ENCODE measurements around the gene ANGPTL7.
"Not testable (repeated sequence)": the region's sequence is repeated elsewhere in the genome, so short reads cannot be mapped to it uniquely, and the experiment has no call there.

ANGPTL7 gene

GRCh38 chr1:11178021-11179015, 10.8 kb upstream of the ANGPTL7 start:
- no peak for TF ChIP-seq CTCF (IDR thresholded peaks at IDR 0.05; ENCODE audit: borderline replicate concordance, control extremely low read depth, extremely low read depth, insufficient read depth, missing control alignments)
- DNase-seq (ENCODE audit: low spot score): no peak
- in situ Hi-C loops (cut with MboI; ENCODE audit: low sequenced_read_pairs, unreplicated experiment): no loop called here

GRCh38 chr1:11179125-11179524, 10.0 kb upstream of the ANGPTL7 start:
- in situ Hi-C loops (cut with MboI; ENCODE audit: low sequenced_read_pairs, unreplicated experiment): no loop called here
- no peak for DNase-seq (ENCODE audit: low spot score)
- TF ChIP-seq CTCF (IDR thresholded peaks at IDR 0.05; ENCODE audit: borderline replicate concordance, control extremely low read depth, extremely low read depth, insufficient read depth, missing control alignments): no peak

GRCh38 chr1:11179749-11180148, 9.4 kb upstream of the ANGPTL7 start:
- in situ Hi-C loops (cut with MboI; ENCODE audit: low sequenced_read_pairs, unreplicated experiment); DNase-seq (ENCODE audit: low spot score): not testable (repeated sequence)

- no peak for DNase-seq (ENCODE audit: low spot score)
- in situ Hi-C loops (cut with MboI; ENCODE audit: low sequenced_read_pairs, unreplicated experiment): no loop called here
- no peak for TF ChIP-seq CTCF (IDR thresholded peaks at IDR 0.05; ENCODE audit: borderline replicate concordance, control extremely low read depth, extremely low read depth, insufficient read depth, missing control alignments)
These were observed 8.8 kb upstream of the ANGPTL7 start for GRCh38 chr1:11180342-11180744.

GRCh38 chr1:11182884-11183283, 6.3 kb upstream of the ANGPTL7 start:
- no peak for DNase-seq (ENCODE audit: low spot score)
- no peak for TF ChIP-seq CTCF (IDR thresholded peaks at IDR 0.05; ENCODE audit: borderline replicate concordance, control extremely low read depth, extremely low read depth, insufficient read depth, missing control alignments)
- in situ Hi-C loops (cut with MboI; ENCODE audit: low sequenced_read_pairs, unreplicated experiment): no loop called here

GRCh38 chr1:11184973-11185372, 4.2 kb upstream of the ANGPTL7 start:
- DNase-seq (ENCODE audit: low spot score): no peak
- in situ Hi-C loops (cut with MboI; ENCODE audit: low sequenced_read_pairs, unreplicated experiment): no loop called here
- TF ChIP-seq CTCF (IDR thresholded peaks at IDR 0.05; ENCODE audit: borderline replicate concordance, control extremely low read depth, extremely low read depth, insufficient read depth, missing control alignments): no peak

GRCh38 chr1:11187000-11187399, 2.2 kb upstream of the ANGPTL7 start:
- in situ Hi-C loops (cut with MboI; ENCODE audit: low sequenced_read_pairs, unreplicated experiment): no loop called here
- no peak for TF ChIP-seq CTCF (IDR thresholded peaks at IDR 0.05; ENCODE audit: borderline replicate concordance, control extremely low read depth, extremely low read depth, insufficient read depth, missing control alignments)

More at GRCh38 chr1:11187000-11187399, 2.2 kb upstream of the ANGPTL7 start:
- no peak for DNase-seq (ENCODE audit: low spot score)
